WTC11 (cell line): Measurements from ENCODE around the gene ATF6B.

ENCODE experiments used
- AFF4 ChIP-seq: sonication (generic); formaldehyde crosslinking; IDR thresholded peaks from 2 replicates; pipeline ENCODE4 v1.8.1; 2023; ENCODE audit warnings: mild to moderate bottlenecking, missing genetic modification reagents, borderline replicate concordance
- ATF1 ChIP-seq: sonication (generic); formaldehyde crosslinking; IDR thresholded peaks from 2 replicates; pipeline ENCODE4 v1.8.1; 2023; ENCODE audit warnings: mild to moderate bottlenecking, moderate library complexity, missing genetic modification reagents
- CREM ChIP-seq: sonication (generic); formaldehyde crosslinking; IDR thresholded peaks from 2 replicates; pipeline ENCODE4 v1.8.1; 2022; ENCODE audit warnings: mild to moderate bottlenecking, missing genetic modification reagents, moderate library complexity
- ELF4 ChIP-seq: sonication (generic); formaldehyde crosslinking; IDR thresholded peaks from 2 replicates; pipeline ENCODE4 v1.8.1; 2022; ENCODE audit warnings: low read depth, mild to moderate bottlenecking, moderate library complexity, missing genetic modification reagents
- ETV6 ChIP-seq: sonication (generic); formaldehyde crosslinking; IDR thresholded peaks from 2 replicates; pipeline ENCODE4 v1.8.1; 2022; ENCODE audit warnings: mild to moderate bottlenecking, missing genetic modification reagents
- FOXJ3 ChIP-seq: sonication (generic); formaldehyde crosslinking; IDR thresholded peaks from 2 replicates; pipeline ENCODE4 v1.9.0; 2021; ENCODE audit warnings: missing genetic modification reagents, mild to moderate bottlenecking, borderline replicate concordance
- HMGA2 ChIP-seq: fragments of 250-450 bp; sonication (Bioruptor Pico); IDR thresholded peaks from 2 replicates; pipeline ENCODE4 v1.4.0; 2021; ENCODE audit warnings: mild to moderate bottlenecking, moderate library complexity
- IRF2 ChIP-seq: sonication (generic); formaldehyde crosslinking; IDR thresholded peaks from 2 replicates; pipeline ENCODE4 v1.8.0; 2022; ENCODE audit warnings: low read depth, missing genetic modification reagents, borderline replicate concordance
- MAX ChIP-seq: sonication (generic); formaldehyde crosslinking; IDR thresholded peaks from 2 replicates; pipeline ENCODE4 v1.8.0; 2022; ENCODE audit warnings: mild to moderate bottlenecking, missing genetic modification reagents
- NR1H2 ChIP-seq: sonication (generic); formaldehyde crosslinking; IDR thresholded peaks from 2 replicates; pipeline ENCODE4 v1.9.0; 2021; ENCODE audit warnings: mild to moderate bottlenecking, moderate library complexity, missing genetic modification reagents
- STAT6 ChIP-seq: sonication (generic); formaldehyde crosslinking; conservative IDR thresholded peaks from 2 replicates; pipeline ENCODE4 v1.8.1; 2023; ENCODE audit warnings: mild to moderate bottlenecking, low read depth, missing genetic modification reagents, moderate library complexity
- ZNF219 ChIP-seq: sonication (generic); formaldehyde crosslinking; IDR thresholded peaks from 2 replicates; pipeline ENCODE4 v1.8.0; 2023; ENCODE audit warnings: missing genetic modification reagents, mild to moderate bottlenecking, borderline replicate concordance
- TF ChIP-seq, protein P1 (sequence below): fragments of 200-600 bp; IDR thresholded peaks from 2 replicates; pipeline ENCODE4 v1.8.0; 2022; ENCODE audit warnings: antibody characterized with exemption
- TF ChIP-seq, protein P2 (sequence below): sonication (generic); formaldehyde crosslinking; IDR thresholded peaks from 2 replicates; pipeline ENCODE4 v1.8.1; 2023; ENCODE audit warnings: mild to moderate bottlenecking, missing genetic modification reagents

- TF ChIP-seq, protein P1, sequence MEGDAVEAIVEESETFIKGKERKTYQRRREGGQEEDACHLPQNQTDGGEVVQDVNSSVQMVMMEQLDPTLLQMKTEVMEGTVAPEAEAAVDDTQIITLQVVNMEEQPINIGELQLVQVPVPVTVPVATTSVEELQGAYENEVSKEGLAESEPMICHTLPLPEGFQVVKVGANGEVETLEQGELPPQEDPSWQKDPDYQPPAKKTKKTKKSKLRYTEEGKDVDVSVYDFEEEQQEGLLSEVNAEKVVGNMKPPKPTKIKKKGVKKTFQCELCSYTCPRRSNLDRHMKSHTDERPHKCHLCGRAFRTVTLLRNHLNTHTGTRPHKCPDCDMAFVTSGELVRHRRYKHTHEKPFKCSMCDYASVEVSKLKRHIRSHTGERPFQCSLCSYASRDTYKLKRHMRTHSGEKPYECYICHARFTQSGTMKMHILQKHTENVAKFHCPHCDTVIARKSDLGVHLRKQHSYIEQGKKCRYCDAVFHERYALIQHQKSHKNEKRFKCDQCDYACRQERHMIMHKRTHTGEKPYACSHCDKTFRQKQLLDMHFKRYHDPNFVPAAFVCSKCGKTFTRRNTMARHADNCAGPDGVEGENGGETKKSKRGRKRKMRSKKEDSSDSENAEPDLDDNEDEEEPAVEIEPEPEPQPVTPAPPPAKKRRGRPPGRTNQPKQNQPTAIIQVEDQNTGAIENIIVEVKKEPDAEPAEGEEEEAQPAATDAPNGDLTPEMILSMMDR = no peak
- TF ChIP-seq NR1H2 (CRISPR knock-in tag) = no peak
- TF ChIP-seq MAX (CRISPR knock-in tag) = no peak
- TF ChIP-seq HMGA2 (CRISPR knock-in tag) = no peak
- TF ChIP-seq, protein P2, sequence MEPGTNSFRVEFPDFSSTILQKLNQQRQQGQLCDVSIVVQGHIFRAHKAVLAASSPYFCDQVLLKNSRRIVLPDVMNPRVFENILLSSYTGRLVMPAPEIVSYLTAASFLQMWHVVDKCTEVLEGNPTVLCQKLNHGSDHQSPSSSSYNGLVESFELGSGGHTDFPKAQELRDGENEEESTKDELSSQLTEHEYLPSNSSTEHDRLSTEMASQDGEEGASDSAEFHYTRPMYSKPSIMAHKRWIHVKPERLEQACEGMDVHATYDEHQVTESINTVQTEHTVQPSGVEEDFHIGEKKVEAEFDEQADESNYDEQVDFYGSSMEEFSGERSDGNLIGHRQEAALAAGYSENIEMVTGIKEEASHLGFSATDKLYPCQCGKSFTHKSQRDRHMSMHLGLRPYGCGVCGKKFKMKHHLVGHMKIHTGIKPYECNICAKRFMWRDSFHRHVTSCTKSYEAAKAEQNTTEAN = no peak
- TF ChIP-seq STAT6 (CRISPR knock-in tag) = no peak
- TF ChIP-seq ETV6 = no peak
- TF ChIP-seq AFF4 = no peak
- no peak for TF ChIP-seq CREM (CRISPR knock-in tag)
- no peak for TF ChIP-seq ZNF219 (CRISPR knock-in tag)
- TF ChIP-seq IRF2 (CRISPR knock-in tag) = no peak
- TF ChIP-seq FOXJ3 (CRISPR knock-in tag) = no peak
- no peak for TF ChIP-seq ELF4 (CRISPR knock-in tag)
- no peak for TF ChIP-seq ATF1 (CRISPR knock-in tag)
Measured at GRCh38 chr6:32110632-32111031, 17.4 kb downstream of the ATF6B start.
